Measurements from ENCODE around the gene CAP2. TPM values are rescaled to one million over a fixed set of nuclear protein-coding genes. Genes with fewer than 3 reads are reported as not detected.
A peak's percentile ranks its signal among the peaks of the same experiment; 100 is the strongest.

Gene CAP2
- total RNA-seq, 1 donor from 2014 or later: 15.5 TPM

GRCh38 chr6:17486680-17487079, 93.3 kb downstream of the CAP2 start:
- H3K27ac Mint-ChIP-seq: no peak overlapping the region
- no peak for TF ChIP-seq CTCF (IDR thresholded peaks at IDR 0.05; ENCODE audit: unreplicated experiment)
- DNase-seq (ENCODE audit: low spot score, unreplicated experiment): no peak
- no peaks in the 10 kb centered on the region for H3K27me3 Mint-ChIP-seq
- H3K9me3 Mint-ChIP-seq (ENCODE audit: low read depth): no peaks in the 10 kb centered on the region
- peaks cover 10% of the 10 kb centered on the region for H3K36me3 Mint-ChIP-seq (ENCODE audit: insufficient read depth)
- H3K4me1 Mint-ChIP-seq (ENCODE audit: low read depth): peaks cover 4% of the 10 kb centered on the region
- H3K4me3 Mint-ChIP-seq (ENCODE audit: low read depth): no peak overlapping the region

- Mint-ChIP-seq H3K27ac (no peak overlapping the region), H3K4me1 (ENCODE audit: low read depth) (no peaks in the 10 kb centered on the region), H3K27me3 (no peaks in the 10 kb centered on the region), H3K4me3 (ENCODE audit: low read depth) (no peak overlapping the region), H3K9me3 (ENCODE audit: low read depth) (no peaks in the 10 kb centered on the region), H3K36me3 (ENCODE audit: insufficient read depth) (peaks cover 10% of the 10 kb centered on the region)
- no peak for TF ChIP-seq CTCF (IDR thresholded peaks at IDR 0.05; ENCODE audit: unreplicated experiment)
- no peak for DNase-seq (ENCODE audit: low spot score, unreplicated experiment)
These were observed 97.3 kb downstream of the CAP2 start for GRCh38 chr6:17490724-17491123.

- Mint-ChIP-seq H3K9me3 (ENCODE audit: low read depth) (no peaks in the 10 kb centered on the region), H3K4me3 (ENCODE audit: low read depth) (no peak overlapping the region), H3K27ac (no peak overlapping the region), H3K36me3 (ENCODE audit: insufficient read depth) (peaks cover 10% of the 10 kb centered on the region), H3K27me3 (no peaks in the 10 kb centered on the region), H3K4me1 (ENCODE audit: low read depth) (no peaks in the 10 kb centered on the region)
- no peak for DNase-seq (ENCODE audit: low spot score, unreplicated experiment)
- no peak for TF ChIP-seq CTCF (IDR thresholded peaks at IDR 0.05; ENCODE audit: unreplicated experiment)
These were observed 98.2 kb downstream of the CAP2 start for GRCh38 chr6:17491416-17492142.

GRCh38 chr6:17492350-17492749, 99.0 kb downstream of the CAP2 start:
- DNase-seq (ENCODE audit: low spot score, unreplicated experiment): no peak
- Mint-ChIP-seq H3K36me3 (ENCODE audit: insufficient read depth) (peaks cover 10% of the 10 kb centered on the region), H3K9me3 (ENCODE audit: low read depth) (no peaks in the 10 kb centered on the region), H3K27me3 (no peaks in the 10 kb centered on the region), H3K4me1 (ENCODE audit: low read depth) (no peaks in the 10 kb centered on the region), H3K4me3 (ENCODE audit: low read depth) (no peak overlapping the region), H3K27ac (no peak overlapping the region)
- TF ChIP-seq CTCF (IDR thresholded peaks at IDR 0.05; ENCODE audit: unreplicated experiment): no peak

GRCh38 chr6:17493286-17493685, 99.9 kb downstream of the CAP2 start:
- Mint-ChIP-seq H3K4me1 (ENCODE audit: low read depth) (no peaks in the 10 kb centered on the region), H3K9me3 (ENCODE audit: low read depth) (no peaks in the 10 kb centered on the region), H3K27ac (peak overlapping the region; percentile 33), H3K36me3 (ENCODE audit: insufficient read depth) (peaks cover 8% of the 10 kb centered on the region), H3K4me3 (ENCODE audit: low read depth) (no peak overlapping the region), H3K27me3 (no peaks in the 10 kb centered on the region)
- no peak for DNase-seq (ENCODE audit: low spot score, unreplicated experiment)
- TF ChIP-seq CTCF (IDR thresholded peaks at IDR 0.05; ENCODE audit: unreplicated experiment): no peak
